NOMO-1 treated with DMSO at 0.1 percent for 48 hours (cell line): ENCODE data around the gene AUTS2.
"Not testable (repeated sequence)": the region's sequence is repeated elsewhere in the genome, so short reads cannot be mapped to it uniquely, and the experiment has no call there.

Experiments used
- DNase-seq: peaks from one replicate; lab custom pipeline; 2025; ENCODE audit not compliant: unreplicated experiment; lab: John Stamatoyannopoulos, UW

Gene AUTS2

GRCh38 chr7:70717553-70718329 is 1119.5 kb downstream of the AUTS2 start:
- no peak for DNase-seq

DNA sequence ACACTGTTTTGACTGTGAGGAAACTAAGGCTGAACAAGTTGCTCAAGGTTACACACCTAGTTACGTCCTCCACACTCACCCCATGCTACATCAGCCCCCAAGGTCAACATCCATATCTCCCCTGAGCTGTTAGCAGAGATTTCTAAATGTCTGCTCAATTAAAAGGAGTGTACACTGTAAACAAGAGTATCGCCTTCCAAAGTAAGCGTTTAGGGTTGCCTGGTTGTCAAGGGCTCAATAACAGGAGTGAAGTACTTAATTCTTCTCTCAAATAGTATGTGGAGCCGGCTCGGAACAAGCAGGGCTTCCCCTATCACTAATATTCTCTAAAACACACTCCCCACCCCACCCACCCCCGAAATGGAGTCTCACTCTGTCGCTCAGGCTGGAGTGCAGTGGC is 1120.8 kb downstream of the AUTS2 start:
- no peak for DNase-seq

DNA sequence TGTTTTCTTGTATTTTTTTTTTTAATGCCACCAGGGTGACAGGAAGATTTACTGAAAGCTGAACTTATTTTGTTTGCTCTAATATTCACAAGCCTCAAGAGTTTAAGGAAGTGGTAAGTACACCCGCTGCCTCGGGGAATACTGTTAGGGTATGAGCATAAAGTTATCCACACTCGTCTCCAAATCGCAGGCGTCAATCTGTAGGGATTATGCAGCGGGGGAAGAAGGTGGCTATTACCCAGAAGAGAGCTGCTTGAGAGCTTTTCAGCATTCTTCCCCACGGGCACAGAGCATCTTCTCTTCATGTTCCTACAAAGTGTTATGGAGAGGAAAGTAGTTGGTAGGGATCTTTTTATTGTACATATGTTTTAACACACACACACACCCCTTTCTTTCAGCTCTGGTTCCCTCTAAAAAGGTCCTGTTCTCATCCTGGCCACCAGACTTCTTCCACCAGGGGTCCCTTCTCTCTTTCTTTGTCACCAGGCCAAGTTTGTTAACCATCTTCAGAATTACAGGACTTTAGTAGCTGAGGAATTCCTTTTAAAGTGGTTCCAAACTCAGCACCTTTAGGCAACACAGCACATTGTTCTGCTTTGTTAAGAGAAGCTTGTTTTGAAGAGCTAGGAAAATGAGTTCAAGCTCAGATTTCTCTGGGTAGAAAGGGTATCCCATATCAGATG is 1122.1 kb downstream of the AUTS2 start:
- no peak for DNase-seq

GRCh38 chr7:70721500-70721899 is 1123.2 kb downstream of the AUTS2 start:
- no peak for DNase-seq

DNA sequence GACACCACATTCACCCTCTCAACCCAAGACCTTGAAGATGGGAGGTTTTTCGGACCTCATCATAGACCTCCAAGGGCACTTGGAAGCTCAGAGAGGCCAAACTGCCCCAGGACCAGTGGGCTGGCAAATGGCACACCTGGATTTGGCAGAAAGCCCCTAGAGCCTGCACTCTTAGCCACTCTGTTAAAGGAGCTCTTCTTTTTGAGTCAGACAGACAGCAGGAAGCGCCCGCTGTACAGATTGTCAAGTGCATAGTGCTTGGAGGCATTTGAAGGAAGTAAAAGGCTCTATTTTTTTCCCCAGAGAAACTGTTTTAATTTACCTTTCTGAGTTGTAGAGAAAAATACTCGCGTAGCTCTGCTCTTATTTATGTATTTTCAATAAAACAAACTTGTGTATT is 1125.1 kb downstream of the AUTS2 start:
- no peak for DNase-seq

- no peak for DNase-seq
Observed at GRCh38 chr7:70725448-70725847, 1127.2 kb downstream of the AUTS2 start.

- DNase-seq = no peak
Observed at GRCh38 chr7:70726294-70726693, 1128.0 kb downstream of the AUTS2 start.

DNA sequence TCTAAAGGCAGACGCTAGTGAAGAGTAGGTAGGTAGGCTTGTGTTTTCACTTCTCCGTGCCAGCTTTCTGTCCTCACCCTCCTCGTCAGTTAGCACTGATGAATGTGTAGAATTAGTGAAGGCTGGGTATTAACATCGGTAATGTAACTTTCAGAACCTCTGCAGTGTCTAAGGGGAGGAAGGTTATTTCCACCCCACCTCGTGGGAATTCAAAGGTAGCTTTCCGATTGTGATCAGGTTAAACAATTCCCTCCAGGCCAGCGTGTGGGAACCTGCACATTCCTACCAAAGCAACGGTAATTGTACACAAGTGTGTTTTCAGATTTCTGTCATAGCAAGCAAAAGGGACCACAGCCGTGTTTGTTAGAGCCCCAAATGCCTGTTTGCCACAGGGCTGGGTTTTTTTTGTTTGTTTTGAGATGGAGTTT is 1128.7 kb downstream of the AUTS2 start:
- DNase-seq = no peak

GRCh38 chr7:70727861-70728260 is 1129.6 kb downstream of the AUTS2 start:
- DNase-seq = no peak

DNA sequence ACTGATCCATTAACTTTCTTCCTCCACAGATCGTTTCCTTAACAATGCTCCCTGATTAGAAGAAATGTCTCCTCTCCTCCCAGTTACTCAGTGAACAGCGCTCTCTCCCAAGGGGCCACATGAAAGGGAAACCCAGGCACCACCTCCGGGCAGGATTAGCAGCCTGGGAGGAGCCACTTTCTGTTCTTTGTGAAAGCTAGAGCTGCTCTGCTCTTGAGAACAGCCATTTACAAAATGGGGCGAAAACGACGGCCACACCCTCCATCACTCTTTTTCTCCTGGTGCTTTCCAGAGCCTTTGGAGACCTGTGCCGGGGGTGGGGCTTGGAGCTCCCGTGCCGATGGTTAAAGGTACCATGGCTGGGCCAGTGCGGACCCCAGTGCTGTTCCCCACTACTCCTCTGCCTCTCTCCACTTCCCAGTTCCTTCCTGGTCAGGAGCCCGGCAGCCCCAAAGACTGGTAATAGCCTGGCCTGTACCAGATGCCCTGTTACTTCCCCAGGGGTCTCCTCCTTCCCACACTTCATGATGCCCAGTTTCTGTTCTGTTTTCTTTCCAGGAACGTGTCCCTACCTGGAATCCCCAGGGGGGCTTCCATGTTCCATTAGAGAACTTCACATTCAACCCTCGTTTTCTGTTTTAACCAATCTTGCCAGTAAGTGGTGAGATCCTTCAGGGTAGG is 1130.7 kb downstream of the AUTS2 start:
- no peak for DNase-seq

GRCh38 chr7:70729553-70730157 is 1131.4 kb downstream of the AUTS2 start:
- not testable (repeated sequence) for DNase-seq

GRCh38 chr7:70730451-70731110 is 1132.3 kb downstream of the AUTS2 start:
- no peak for DNase-seq

- DNase-seq = no peak
Observed at GRCh38 chr7:70733090-70733489, 1134.8 kb downstream of the AUTS2 start.

DNA sequence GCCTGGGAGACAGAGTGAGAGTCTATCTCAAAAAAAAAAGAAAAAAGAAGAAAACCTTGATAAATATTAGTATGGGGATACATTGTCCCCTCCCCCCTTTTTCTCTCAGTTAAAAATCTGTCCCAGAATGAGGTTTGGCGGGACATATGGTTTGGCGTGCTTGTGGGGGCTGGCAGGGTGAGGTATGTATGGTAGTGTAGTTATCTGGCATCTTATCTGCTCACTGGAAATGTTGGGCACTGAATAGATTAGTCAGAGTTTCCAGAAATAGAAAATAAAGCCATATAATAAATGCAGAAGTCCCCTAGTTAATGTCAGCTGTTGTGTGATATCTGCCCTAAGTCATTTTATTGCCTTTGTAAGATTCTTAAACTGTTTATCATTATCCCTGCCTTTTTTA is 1136.1 kb downstream of the AUTS2 start:
- DNase-seq = no peak

DNA sequence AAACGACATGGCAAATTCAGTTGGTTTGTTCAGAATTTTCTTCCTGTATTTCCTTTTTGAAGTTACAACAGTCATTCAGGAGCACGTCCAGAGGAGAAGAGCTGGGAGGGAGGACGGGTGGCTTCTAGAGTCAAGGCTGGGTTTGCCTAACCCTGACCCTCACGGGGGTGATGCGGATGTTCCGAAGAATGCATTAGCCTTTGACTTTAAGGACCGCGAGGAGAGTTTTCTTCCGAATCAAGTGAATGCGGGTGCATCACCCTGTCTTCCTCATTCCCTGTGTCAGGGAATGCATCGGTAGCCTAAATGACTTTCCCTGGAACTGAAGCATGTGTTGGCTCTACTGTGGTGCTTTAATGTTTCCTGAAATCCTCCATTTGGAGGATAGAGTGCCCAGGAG is 1137.0 kb downstream of the AUTS2 start:
- no peak for DNase-seq

DNA sequence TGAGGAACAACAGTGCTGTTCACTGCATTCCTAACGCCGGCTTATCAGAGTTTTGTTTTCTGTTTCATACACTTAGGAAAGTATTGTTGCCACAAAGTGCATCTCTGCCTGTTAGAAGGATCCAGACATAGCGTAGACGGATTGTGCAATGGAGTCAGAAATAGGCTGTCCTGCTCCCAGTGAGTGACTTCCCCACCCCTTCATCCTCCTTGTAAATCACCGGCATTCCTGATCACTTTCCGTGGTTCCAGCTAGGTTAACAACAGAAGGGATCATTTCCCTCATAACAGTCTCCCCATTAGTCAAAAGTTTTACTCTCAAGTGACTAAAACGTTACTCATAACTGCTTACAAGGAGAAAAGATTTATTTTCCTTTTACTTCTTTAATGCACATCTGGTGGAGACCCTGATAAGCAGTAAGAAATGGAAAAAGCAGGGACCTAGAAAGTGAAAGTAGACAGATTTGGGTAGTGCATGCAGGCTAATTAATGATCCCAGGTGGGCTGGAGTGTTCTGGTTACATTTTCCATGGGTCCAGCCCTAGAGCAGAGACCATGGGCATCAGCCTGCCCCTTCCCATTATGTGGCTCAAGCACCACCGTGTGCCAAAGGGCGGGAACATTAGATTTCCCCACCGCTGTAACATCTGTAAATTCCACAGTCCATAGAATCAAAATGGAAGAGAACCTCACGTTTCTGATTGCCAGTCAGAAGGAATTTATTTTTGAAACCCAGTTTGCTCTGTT is 1138.6 kb downstream of the AUTS2 start:
- DNase-seq = no peak

DNA sequence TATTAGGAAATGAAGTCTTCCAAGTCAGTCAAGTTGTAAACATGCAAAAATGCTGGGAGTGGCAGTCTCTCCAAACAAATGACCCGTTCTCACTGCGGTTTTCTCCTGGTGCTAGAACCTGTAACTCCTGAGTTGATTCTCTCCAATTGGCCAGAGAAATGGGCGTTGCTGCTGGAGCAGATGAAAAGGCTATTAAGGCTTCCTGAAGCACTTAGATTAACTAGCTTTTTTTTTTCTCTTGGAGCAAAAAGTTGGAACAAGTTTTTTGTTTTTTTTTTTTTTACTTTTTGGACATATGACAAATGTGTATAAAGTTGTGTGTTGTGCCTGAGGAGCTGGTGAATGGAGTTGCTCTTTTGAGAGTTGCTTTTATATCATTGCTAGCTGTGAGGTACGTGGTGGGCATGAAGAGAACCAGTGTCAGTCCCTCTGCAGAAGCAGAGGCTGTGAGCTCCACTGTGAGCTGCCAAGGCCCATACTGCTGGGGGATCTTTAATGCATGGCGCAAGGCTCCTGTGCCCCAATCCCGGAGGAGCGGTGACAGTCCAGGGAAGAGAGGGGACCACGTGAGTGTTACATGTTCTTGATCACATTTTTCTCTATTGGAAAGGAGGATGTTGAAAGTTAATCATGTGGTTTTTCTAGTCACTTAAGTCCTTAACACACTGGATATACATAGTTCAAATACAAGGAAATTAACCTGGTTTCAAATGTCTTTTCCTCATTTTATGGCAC is 1140.0 kb downstream of the AUTS2 start:
- no peak for DNase-seq

GRCh38 chr7:70739646-70740210 is 1141.5 kb downstream of the AUTS2 start:
- DNase-seq = no peak

GRCh38 chr7:70741666-70742065 is 1143.4 kb downstream of the AUTS2 start:
- DNase-seq = no peak
